GM21515 (cell line): ENCODE results near the gene PAH.

Experiments
- ATAC-seq: cut with Tn5 transposase; IDR thresholded peaks from one replicate; pipeline ENCODE4 v1.9.1; 2021; ENCODE audit not compliant: unreplicated experiment

Gene PAH

DNA sequence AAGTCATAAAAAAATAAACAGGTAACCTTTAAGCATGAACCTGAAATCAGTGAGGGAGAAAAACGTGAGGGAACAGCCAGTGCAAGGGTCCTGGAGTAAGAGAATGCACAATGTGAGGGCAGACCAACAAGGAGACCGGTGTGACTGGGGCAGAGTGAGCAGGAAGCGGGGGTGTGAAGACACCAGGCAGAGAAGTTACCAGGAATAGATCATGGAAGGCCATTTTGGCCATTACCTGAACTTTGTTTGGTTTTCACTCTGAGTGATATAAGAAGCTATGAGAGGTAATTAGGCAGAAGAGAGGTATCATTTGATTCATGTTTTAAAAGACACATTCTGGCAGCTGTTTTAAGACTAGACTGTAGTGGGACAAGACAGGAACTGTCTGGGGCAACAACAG is 15.0 kb downstream of the PAH start:
- no peak for ATAC-seq

DNA sequence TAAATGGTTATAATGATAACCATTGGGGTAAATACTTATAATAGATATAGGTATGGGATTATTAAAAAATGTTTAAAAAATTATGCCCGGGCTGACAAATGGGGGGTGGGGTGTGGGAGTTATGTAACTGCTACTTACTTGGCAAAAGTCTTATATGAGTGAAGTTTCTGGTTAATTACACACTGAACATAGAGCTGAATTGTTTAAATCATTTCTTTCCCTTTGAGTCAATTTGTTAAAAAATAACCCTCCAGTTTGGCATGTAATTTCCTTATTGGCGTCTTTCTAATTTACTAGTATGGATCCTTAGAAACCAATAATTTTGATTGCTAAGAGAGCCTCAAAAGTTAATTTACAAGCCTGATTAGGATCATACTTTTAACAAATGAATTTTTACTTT is 16.7 kb downstream of the PAH start:
- ATAC-seq = no peak

- ATAC-seq = no peak
These were observed 21.0 kb downstream of the PAH start for GRCh38 chr12:102896067-102896466.

DNA sequence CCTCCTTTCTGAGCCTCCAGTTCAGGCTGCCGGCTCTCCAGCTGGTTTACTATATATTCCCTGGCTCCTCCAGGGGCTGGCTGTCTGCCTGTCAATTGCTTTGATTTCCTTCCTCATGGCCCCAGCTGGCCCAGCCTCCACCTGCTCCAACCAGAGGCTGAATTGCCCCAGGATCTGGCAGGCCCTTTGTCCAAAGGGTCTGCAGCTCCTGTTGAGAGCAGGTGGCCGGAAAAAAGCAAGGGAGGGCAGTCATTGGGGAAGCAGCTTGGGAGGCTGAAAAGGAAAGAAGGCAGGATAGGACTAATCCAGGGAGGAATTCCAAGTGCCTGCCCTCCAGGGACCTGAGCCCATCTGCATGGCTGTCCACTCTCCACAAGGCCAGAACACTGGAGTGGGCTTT is 25.3 kb downstream of the PAH start:
- no peak for ATAC-seq

GRCh38 chr12:102888511-102888910 is 28.5 kb downstream of the PAH start:
- ATAC-seq = no peak

DNA sequence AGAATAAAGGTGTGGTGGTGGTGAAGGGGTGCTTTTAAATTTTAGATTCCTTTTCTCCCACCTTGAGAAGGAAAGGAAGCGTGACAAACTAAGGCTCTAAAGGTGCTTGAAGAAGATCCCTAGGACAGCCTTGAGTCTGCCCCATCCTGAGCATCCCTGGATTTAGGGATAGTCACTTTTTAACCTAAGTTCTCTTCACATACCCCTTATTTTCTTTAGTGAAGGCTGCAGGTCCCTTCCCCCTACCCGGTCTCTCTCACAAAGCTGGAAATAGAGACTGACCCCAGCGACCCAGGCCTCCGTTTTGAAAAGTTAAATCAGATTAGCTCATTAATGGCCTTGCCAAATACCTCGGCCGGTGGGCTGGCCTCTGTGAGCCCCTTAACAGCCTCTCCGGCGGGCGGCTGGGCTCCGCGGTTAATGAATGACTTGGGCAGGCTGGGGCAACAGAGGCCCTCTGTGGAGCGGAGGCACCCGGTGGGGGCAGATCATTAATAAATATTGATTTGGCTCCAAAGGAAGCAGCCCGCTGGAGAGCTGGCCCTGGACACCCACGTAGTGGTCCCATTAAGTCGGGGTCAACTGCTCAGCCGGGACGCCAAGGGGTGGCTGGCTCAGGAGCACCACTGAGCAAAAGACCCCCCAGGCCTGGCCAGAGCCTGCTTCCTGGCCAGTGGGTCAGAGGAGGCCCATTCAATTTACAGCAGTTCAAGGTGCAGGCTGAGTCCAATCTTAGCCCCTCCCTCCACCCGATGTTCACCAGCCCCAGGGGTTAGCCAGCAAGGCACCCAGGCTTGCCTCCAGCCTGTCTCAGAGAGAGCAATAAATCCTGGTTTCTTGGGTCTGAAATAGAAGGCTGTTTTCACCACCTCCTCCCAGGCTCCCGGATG is 31.8 kb downstream of the PAH start:
- ATAC-seq = no peak

DNA sequence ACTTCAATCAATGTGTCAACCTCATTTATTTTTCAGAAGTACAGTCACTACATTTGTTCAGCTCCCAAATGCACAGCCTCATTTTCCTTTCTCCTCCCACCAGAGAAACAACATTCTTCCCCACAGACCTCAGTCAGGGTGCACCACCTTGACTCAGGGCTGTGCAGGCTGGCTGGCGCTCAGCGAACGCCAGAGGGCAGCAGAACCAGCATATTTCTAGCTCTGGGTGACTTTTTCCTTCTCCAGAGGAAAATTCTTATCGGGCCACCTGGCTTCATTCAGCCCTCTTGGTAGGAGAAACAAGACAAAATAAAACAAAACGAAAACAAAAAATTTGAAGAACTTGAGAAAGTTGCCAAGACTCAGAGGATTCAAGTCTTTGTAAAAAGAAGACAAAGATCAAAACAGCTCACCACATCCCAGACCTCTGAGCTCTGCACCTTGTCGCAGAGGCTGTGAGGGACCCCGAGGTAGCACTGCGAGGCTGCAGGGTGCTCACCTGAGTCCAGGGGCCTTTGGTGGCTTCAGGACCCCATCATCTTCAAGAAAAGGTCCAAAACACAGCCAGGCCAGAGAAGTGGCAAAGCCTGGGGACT is 33.7 kb downstream of the PAH start:
- ATAC-seq = no peak

DNA sequence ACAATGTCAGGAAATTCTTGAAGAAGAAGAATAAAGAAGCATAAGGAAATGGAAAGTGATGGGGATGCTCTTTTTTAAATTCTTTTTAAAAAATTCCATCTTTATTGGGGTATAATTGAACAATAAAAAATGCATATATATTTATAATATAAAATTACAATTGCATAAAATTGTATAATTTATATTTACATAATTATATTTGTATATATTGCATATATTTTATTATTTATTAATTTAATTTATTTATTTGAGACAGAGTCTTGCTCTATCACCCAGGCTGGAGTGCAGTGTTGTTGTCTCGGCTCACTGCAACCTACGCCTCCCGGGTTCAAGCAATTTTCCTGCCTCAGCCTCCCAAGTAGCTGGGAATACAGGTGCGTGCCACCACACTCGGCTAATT is 36.3 kb downstream of the PAH start:
- no peak for ATAC-seq

DNA sequence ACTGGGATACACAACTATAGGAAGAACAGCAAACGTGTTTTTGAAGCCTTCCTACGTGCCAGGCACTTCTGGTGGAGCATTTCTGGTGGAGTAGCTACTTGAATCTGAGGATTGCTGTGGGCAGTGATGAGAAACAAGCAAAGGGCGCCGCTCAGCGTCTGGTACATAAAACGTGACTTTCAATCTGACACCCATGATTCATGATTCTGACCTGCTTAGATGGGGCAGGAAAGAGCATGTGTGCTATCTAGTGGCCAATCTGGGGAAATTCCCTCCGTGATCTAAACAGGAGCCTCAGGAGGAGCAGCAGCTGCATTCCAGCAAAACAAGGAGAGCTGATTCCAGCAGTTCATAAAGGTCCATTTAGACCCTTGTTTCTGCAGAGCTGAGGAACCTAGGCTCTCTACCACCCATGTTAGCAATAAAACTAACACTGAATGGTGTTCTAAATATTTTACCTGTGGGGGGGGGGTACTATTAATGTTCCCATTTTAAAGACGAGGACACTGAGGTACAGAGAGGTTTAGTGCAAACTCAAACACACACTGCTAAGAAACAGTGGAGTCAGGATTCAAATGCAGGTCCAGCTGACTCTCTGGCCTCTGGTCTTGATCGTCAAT is 37.8 kb downstream of the PAH start:
- ATAC-seq = peak; percentile 58

- no peak for ATAC-seq
These were observed 40.2 kb downstream of the PAH start for GRCh38 chr12:102876883-102877282.

- no peak for ATAC-seq
These were observed 42.2 kb downstream of the PAH start for GRCh38 chr12:102874819-102875218.

GRCh38 chr12:102873077-102873476 is 44.0 kb downstream of the PAH start:
- no peak for ATAC-seq

DNA sequence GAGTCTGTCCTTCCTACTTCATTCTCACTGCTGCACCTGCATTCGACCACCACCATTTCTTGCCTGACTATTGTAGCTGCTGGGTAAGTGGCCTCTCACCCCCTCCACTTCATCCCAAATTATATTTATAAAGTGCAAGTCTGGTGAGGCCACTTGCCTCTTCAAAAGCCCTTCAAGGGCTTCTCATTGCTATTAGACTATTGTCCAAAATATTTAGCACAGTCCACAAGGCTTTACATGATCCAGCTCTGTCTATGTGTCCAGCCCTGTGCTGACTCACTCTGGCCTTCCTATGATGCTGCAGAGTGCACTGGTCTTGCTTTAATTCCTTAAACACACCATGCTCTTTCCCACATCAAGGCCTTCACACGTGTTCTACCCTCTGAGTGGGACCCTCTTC is 46.0 kb downstream of the PAH start:
- no peak for ATAC-seq

- ATAC-seq = no peak
These were observed 47.5 kb downstream of the PAH start for GRCh38 chr12:102869571-102869970.

- no peak for ATAC-seq
These were observed 51.0 kb downstream of the PAH start for GRCh38 chr12:102865821-102866615.

DNA sequence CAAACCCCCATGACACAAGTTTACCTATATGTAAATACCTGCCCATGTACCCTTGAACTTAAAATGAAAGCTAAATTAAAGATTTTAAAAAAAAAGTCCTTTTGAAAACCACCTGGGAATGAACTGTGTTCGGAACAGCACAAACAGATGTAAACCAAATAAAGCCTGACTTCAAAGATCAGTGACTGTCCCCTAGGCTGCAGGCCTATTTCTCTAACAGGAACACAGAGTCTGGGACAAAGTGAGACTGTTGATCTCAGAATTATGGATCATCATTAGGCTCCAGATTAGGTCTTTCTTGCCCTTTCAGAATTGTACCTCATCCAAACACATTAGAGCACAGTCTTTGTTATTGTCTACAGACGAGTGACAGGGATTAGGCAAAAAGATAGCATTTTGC is 54.6 kb downstream of the PAH start:
- no peak for ATAC-seq

DNA sequence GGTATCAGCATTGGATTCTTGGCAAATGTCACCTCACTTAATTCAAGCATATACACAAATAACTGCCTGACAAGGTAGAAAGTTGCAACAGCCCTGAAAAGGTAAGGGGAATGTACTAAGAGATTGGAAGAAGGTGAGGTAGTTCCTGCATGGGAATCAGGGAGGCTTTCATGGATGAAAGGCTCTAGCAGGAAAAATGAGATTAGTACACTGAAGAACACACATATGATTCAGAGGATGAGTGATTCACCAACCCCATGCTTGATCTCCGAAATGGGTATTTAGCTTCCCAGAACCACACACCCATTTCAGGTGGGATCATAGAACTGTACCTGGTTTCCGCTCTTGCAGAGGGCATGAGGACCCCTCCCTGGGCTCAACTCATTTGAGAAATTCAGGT is 65.8 kb downstream of the PAH start:
- ATAC-seq = no peak

DNA sequence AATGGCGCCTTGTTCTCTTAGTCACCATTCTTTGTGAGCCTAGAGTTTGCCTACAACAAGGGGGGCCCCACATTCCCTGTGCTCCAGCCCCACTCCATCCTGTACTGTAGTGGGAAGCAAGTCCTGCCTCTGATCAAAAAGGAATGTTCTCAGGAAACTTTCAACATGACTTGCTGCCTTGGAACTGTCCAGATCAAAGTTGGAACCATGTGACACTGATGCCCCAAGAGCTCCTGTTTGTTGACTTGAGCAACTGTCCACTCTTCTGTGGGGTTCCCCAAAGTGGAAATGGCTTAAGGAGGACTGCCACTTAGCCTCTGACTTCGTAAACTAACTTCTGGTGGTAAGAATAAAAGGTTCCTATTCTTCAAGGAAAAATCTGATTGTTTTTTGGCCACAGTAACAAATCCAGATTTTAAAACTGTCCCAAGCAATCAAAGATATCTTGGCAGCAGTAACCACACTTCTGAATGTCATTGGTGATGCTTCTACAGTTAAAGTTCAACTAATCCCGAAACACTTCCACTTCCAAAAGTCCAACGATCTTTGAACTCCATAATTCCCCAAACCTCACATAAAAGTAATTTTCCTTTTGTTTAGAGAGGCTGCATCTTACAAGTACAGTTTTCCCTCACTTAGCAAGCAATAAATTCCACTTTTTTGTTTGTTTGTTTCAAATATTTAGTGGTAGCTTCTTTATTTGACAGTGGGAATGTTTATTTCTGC is 67.2 kb downstream of the PAH start:
- no peak for ATAC-seq

- ATAC-seq = no peak
These were observed 68.2 kb downstream of the PAH start for GRCh38 chr12:102848832-102849231.

DNA sequence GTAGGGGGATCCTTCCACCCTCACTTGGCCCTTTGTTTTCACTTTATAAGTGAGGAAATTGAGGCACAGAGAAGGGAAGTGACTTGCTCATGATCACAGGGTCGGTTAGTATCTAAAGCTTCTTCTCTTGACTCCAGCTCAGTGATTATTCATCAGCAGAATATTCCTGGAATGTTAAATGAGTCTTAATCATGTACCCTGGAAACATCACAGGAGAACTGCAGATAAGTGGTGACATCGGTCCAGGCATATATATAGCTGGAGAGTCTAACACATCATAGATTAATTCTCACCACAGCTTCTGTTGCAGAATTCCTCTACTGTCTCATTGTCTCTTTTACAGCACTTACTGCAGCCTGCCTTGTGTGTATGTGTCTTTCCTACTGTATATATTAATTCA is 69.9 kb downstream of the PAH start:
- no peak for ATAC-seq
